A673 (cell line): Measurements from ENCODE around the gene DPH7.

ENCODE experiments used
- CTCF ChIP-seq: fragments of 300-800, 200-600 bp; sonication (generic); conservative IDR thresholded peaks from 2 replicates; pipeline ENCODE4 v1.5.1; 2017; ENCODE audit warnings: low read depth, mild to moderate bottlenecking, antibody characterized with exemption, low read length, moderate library complexity, mixed read lengths
- EZH2 ChIP-seq: fragments of 200-600 bp; sonication (generic); IDR thresholded peaks from 2 replicates; pipeline ENCODE4 v1.6.1; 2017; ENCODE audit warnings: borderline replicate concordance, low read depth, mild to moderate bottlenecking, mixed read lengths, antibody characterized with exemption, low read length; ENCODE audit not compliant: poor library complexity, severe bottlenecking

- TF ChIP-seq CTCF (no peak), EZH2 (no peak)
Observed at GRCh38 chr9:137575716-137576411, 2.9 kb downstream of the DPH7 start.
